ENCODE data around the gene ZNF497. TPM values are rescaled to one million over a fixed set of nuclear protein-coding genes. Genes with fewer than 3 reads are reported as not detected.

The ZNF497 gene
- total RNA-seq (1 to 10 TPM; 1.7 to 2.0 TPM), polyA plus RNA-seq (1 to 10 TPM in 1 of 2 donors, under 1 TPM in 1; 0.46 to 1.2 TPM)

DNA sequence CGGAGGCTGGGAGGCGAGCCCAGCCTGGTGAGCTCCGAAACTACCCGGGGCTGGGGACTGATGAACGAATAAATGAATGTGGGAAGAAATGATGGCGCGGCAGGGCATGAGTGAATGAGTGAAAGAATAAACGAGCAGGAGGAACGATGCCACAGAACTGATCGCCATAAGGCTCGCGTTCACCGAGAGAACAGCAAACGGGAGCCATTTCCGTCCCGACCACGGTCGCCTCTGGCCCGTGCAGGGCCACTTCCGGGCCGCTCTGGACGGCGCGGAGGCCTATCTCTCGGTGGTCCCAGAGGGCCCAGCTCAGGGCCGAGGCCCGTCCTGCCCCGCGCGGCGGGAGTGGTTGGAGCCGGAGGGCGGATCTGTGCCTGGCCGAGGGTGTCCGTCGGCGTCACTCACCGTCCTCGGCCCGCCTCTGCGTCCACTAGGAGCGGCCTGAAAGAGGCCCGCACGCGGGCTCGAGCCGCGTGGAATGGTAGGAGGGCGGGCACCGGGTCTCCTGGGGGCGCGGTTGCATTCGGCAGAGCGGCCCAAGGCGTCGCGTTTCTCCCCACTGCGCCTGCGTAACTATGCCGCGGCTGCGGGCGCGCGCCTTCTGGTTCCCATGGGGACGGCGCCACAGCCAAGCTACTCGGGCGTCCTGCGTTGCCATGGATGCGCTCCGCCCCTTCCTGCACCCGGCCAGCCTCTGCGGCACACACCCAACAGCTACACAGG is at the start of gene ZNF497:
TSS of gene ZNF497 (minus strand) at position 480 of the 723 bp plus-strand sequence. CDS start 5,116 bp downstream, outside the sequence.
- H3K27me3 ChIP-seq (ENCODE audit: insufficient read depth, low read length), result no peaks in the 10 kb centered on the region
- H3K27ac ChIP-seq (ENCODE audit: low read depth, low read length), result peak within 1 kb of the TSS; percentile 69
- no peaks in the 10 kb centered on the region for H3K9me3 Mint-ChIP-seq
- H3K27ac Mint-ChIP-seq, result peak within 1 kb of the TSS; percentile 79 to 98 (median 94)
- no peaks in the 10 kb centered on the region for H3K27me3 Mint-ChIP-seq
- H3K36me3 ChIP-seq (ENCODE audit: insufficient read depth, low read length), result no peaks in the 10 kb centered on the region
- H3K4me3 Mint-ChIP-seq, result peak within 1 kb of the TSS; percentile 90 to 98 (median 93)
- ChIA-PET POLR2A (ENCODE audit: partially characterized antibody) (interaction anchor here (0.7 to 5.5 kb wide), 27 partner anchors 8 to 973 kb away, joined by 3 to 77 read pairs (median 7); partner anchors contain the start of genes CHMP2A, ERVK3-1, RPS5 and TRIM28), CTCF (ENCODE audit: partially characterized antibody) (interaction anchor here (0.5 to 3.0 kb wide), 9 partner anchors 11 to 1258 kb away, joined by 3 to 11 read pairs (median 5); partner anchors contain the start of genes ZBTB45, ZNF544 and ZNF837)
- peaks cover 0 to 3% of the 10 kb centered on the region in 2 donors for H3K36me3 Mint-ChIP-seq
- intact Hi-C loops (cut with micrococcal nuclease), result loop anchor here (1.0 kb wide), 8 partner anchors 15 to 84 kb away; partner anchors contain the start of genes ERVK3-1, ZNF132, ZNF584 and ZNF8
- H3K4me3 ChIP-seq (ENCODE audit: low read length in 2 of 2), result peak within 1 kb of the TSS; percentile 90 to 98
- DNase-seq, result peak; percentile 95 to 96 (median 95)
- H3K4me1 Mint-ChIP-seq, result peaks cover 6 to 13% (median 9%) of the 10 kb centered on the region in 4 donors
- H3K4me1 ChIP-seq (ENCODE audit: insufficient read depth, low read length), result peaks cover 11% of the 10 kb centered on the region
- no peaks in the 10 kb centered on the region for H3K9me3 ChIP-seq (ENCODE audit: control insufficient read depth in 1 of 2, low read length in 2 of 2)

DNA sequence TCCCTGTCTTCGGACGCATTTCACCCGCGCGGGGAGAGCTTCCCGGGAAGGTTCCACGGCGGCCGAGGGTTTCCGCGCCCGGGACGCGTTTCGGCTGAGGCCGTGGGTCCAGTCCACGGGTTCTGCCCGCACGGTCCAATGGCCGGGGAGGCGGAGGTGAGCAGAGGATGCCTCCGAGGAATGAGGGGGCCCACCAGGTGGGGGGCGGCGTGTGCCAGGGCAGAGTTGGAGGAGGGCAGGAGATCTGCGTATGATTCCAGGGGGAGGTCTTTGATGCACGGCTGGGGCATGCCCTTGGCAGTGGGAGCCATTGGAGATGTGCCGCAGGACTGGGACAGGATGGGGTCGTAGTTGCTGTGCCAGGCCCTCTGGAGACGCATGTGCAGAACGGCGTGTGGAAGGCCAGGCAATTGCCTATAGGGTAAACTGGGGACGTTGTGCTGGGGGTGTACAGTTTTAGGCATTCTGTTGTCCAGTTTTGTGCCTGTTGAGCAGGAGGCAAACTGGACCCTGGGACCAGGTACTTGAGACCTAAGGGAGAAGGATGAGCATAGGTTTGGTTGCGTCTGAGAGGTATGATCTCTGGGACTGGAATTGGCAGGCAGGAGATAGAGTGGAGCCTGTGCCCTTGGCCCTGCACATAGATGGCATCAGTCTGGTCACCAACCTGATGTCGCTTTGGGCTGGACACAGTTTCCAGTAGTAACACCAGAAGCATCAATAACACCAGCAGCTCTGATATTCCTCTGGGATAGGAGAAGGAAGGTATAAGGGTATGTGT is 46.6 kb upstream of the ZNF497 start:
- no peaks in the 10 kb centered on the region for H3K9me3 ChIP-seq (ENCODE audit: control insufficient read depth in 1 of 2, low read length in 2 of 2)
- Mint-ChIP-seq H3K9me3 (no peaks in the 10 kb centered on the region), H3K27me3 (no peaks in the 10 kb centered on the region), H3K36me3 (peaks cover 0 to 10% of the 10 kb centered on the region in 2 donors), H3K4me1 (peaks cover 21 to 39% (median 33%) of the 10 kb centered on the region in 4 donors), H3K27ac (peak overlapping the region; percentile 78 to 92 (median 90)), H3K4me3 (peak overlapping the region; percentile 92 to 100 (median 96))
- H3K4me3 ChIP-seq (ENCODE audit: low read length in 2 of 2), result peak overlapping the region; percentile 19 to 94
- peak overlapping the region; percentile 77 for H3K27ac ChIP-seq (ENCODE audit: low read depth, low read length)
- ChIA-PET POLR2A (ENCODE audit: partially characterized antibody) (interaction anchor here (0.7 to 1.8 kb wide), 17 partner anchors 9 to 135 kb away, joined by 3 to 12 read pairs (median 5); partner anchors contain the start of genes ERVK3-1, RNF225, RPS5 and TRIM28), CTCF (ENCODE audit: partially characterized antibody) (interaction anchor here (1.0 to 1.6 kb wide), 5 partner anchors 36 to 172 kb away, joined by 3 to 5 read pairs (median 3); partner anchors contain the start of gene ZNF324B)
- H3K4me1 ChIP-seq (ENCODE audit: insufficient read depth, low read length), result peaks cover 25% of the 10 kb centered on the region
- H3K36me3 ChIP-seq (ENCODE audit: insufficient read depth, low read length), result no peaks in the 10 kb centered on the region
- intact Hi-C loops (cut with micrococcal nuclease), result loop anchor here (2.0 kb wide), 3 partner anchors 82 to 226 kb away; partner anchors contain the start of genes ZNF274, ZNF8 and ZSCAN22
- no peak for DNase-seq
- H3K27me3 ChIP-seq (ENCODE audit: insufficient read depth, low read length), result no peaks in the 10 kb centered on the region

DNA sequence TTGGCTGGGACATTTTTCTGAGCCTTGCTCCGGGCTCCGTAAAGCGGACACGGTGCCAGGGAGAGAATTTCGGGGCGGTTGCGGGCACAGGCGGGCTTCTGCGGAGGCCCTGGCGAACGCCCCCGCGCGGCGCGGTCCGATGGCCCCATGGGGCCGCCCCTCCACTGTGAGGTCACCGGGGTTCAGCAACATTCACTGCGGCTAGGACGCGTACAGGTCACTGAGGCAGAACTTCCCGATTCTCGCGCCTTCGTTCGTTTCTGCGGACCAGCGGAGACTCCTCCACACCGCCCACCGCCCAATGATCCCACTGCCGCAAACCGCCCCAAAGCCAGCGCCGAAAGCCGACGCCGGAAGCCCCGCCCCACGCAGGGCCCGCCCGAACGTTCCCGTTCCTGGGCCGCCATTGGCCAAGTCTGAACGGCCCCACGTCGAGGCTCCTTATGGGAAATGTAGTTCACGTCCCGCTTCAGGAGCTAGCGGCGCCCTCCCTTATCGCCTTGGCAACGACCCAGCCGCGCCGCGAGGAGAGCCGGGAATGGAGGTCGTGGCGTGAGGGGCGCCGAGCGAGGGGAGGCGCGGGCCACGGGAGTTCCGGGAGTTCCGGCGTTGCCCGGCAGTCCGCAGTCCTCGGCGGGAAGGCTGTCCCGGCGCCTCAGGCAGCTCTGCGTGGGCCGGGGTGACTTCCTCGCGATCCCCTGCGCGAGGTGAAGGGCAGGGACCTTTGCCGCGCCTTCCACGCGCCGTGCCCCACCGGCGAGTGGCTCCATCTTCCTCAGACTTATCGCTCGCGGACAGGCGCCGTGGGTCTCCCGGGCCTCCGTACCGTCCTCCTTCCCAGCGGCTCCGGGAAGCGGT is 45.8 kb upstream of the ZNF497 start, which contains the start of gene ZNF584:
TSS of gene ZNF584 (plus strand) at position 498 of the 858 bp plus-strand sequence. CDS start 499 bp downstream, outside the sequence.
- POLR2A ChIA-PET (ENCODE audit: partially characterized antibody), result interaction anchor here (0.7 to 1.8 kb wide), 17 partner anchors 8 to 136 kb away, joined by 3 to 12 read pairs (median 5); partner anchors contain the start of genes ERVK3-1, RNF225, RPS5 and TRIM28
- H3K27me3 Mint-ChIP-seq, result no peaks in the 10 kb centered on the region
- CTCF ChIA-PET (ENCODE audit: partially characterized antibody), result interaction anchor here (1.0 to 1.6 kb wide), 5 partner anchors 35 to 173 kb away, joined by 3 to 5 read pairs (median 3); partner anchors contain the start of gene ZNF324B
- Histone ChIP-seq H3K27ac (ENCODE audit: low read depth, low read length) (peak within 1 kb of the TSS; percentile 77), H3K9me3 (ENCODE audit: control insufficient read depth in 1 of 2, low read length in 2 of 2) (no peaks in the 10 kb centered on the region), H3K4me1 (ENCODE audit: insufficient read depth, low read length) (peaks cover 25% of the 10 kb centered on the region), H3K36me3 (ENCODE audit: insufficient read depth, low read length) (no peaks in the 10 kb centered on the region), H3K4me3 (ENCODE audit: low read length in 2 of 2) (peak within 1 kb of the TSS; percentile 71 to 94), H3K27me3 (ENCODE audit: insufficient read depth, low read length) (no peaks in the 10 kb centered on the region)
- peak within 1 kb of the TSS; percentile 91 to 98 (median 95) for H3K27ac Mint-ChIP-seq
- H3K36me3 Mint-ChIP-seq, result peaks cover 0 to 10% of the 10 kb centered on the region in 2 donors
- H3K4me1 Mint-ChIP-seq, result peaks cover 21 to 39% (median 33%) of the 10 kb centered on the region in 4 donors
- peak; percentile 93 to 94 (median 93) for DNase-seq
- peak within 1 kb of the TSS; percentile 92 to 100 (median 96) for H3K4me3 Mint-ChIP-seq
- no peaks in the 10 kb centered on the region for H3K9me3 Mint-ChIP-seq
- intact Hi-C loops (cut with micrococcal nuclease), result loop anchor here (1.0 to 2.0 kb wide), 11 partner anchors 21 to 226 kb away; partner anchors contain the start of genes ERVK3-1, MZF1, RPS5 and ZNF132

DNA sequence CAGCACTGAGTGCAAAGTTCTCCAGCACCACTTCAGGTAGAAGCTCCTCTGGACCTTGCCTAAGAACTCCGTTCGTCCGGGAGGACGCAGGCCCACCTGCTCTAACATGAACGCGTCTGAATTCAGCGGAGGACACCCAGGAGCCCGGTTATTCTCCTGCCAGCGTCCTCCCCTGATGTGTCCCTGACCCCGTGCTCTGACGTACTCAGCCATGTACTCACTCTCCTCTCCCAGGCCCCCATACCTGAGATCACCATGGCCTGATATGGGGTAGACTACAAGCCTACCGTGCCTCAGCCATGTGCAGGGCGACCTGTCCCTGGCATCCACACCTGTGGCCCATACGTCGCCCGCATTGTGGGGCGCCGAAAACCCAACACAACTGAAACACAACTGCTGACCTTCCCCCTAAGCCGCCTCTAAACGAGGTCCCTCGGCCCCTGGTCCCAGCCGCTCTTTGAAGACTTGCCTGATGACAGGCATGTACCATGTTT is 45.2 kb upstream of the ZNF497 start:
- Mint-ChIP-seq H3K27ac (peak overlapping the region; percentile 85 to 98 (median 95)), H3K27me3 (no peaks in the 10 kb centered on the region), H3K36me3 (peaks cover 0 to 10% of the 10 kb centered on the region in 2 donors), H3K4me1 (peaks cover 21 to 39% (median 33%) of the 10 kb centered on the region in 4 donors), H3K9me3 (no peaks in the 10 kb centered on the region), H3K4me3 (peak overlapping the region; percentile 92 to 100 (median 96))
- CTCF ChIA-PET (ENCODE audit: partially characterized antibody), result interaction anchor here (1.0 to 1.6 kb wide), 3 partner anchors 34 to 173 kb away, joined by 3 read pairs; no protein-coding TSS in a partner anchor
- Histone ChIP-seq H3K4me1 (ENCODE audit: insufficient read depth, low read length) (peaks cover 26% of the 10 kb centered on the region), H3K9me3 (ENCODE audit: control insufficient read depth in 1 of 2, low read length in 2 of 2) (no peaks in the 10 kb centered on the region), H3K36me3 (ENCODE audit: insufficient read depth, low read length) (no peaks in the 10 kb centered on the region), H3K27ac (ENCODE audit: low read depth, low read length) (peak overlapping the region; percentile 77), H3K27me3 (ENCODE audit: insufficient read depth, low read length) (no peaks in the 10 kb centered on the region), H3K4me3 (ENCODE audit: low read length in 2 of 2) (peak overlapping the region; percentile 71 to 94)
- DNase-seq, result no peak
- POLR2A ChIA-PET (ENCODE audit: partially characterized antibody), result interaction anchor here (1.0 to 1.7 kb wide), 9 partner anchors 22 to 112 kb away, joined by 4 to 12 read pairs (median 7); partner anchors contain the start of genes ZBTB45, ZNF132, ZNF497 and ZNF837
- intact Hi-C loops (cut with micrococcal nuclease), result loop anchor here (1.0 to 2.0 kb wide), 11 partner anchors 20 to 225 kb away; partner anchors contain the start of genes ERVK3-1, MZF1, RPS5 and ZNF132

DNA sequence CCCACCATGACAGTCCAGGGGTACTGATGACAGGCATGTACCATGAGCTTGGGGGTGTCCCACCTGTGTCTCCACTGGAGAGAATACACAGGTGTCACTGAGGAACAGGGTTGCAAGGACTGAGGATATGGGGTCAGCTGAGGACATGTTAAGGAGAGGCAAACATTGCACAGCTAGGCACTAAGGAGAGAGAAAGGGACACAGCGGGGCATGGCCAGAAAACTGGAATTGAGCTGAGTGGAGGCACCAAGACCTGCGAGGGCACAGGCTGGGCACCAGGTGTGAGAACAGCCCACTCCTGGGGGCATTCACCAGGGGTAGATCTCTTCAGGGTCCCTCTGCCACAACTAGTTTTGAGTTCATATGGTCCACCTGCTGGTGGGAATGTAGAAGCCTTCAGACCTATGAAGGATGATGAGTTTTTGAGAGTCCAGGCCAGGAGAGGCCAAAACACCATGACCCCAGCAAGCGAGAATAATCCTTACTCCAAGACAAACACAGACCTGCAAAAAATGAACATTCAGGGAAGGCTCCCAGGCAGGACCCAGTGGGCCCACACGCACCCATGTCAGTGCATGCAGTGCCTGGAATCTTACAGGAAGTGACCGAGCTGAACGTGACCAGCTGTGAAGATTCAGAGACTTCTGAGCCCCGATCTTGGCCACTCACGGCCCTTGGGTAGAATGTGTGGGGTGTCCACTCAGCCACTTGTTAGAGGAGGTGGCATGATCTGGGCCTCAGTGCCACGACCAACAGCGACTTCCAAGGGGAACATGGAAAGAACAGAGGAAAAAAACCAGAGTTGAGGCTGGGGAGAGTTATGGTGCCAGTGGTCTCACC is 44.5 kb upstream of the ZNF497 start:
- no peak overlapping the region for H3K27ac ChIP-seq (ENCODE audit: low read depth, low read length)
- intact Hi-C loops (cut with micrococcal nuclease), result no loop called here
- H3K27me3 ChIP-seq (ENCODE audit: insufficient read depth, low read length), result no peaks in the 10 kb centered on the region
- peak overlapping the region; percentile 71 to 94 for H3K4me3 ChIP-seq (ENCODE audit: low read length in 2 of 2)
- H3K27ac Mint-ChIP-seq, result peak overlapping the region; percentile 86 to 98 (median 94)
- H3K4me1 Mint-ChIP-seq, result peaks cover 19 to 39% (median 32%) of the 10 kb centered on the region in 4 donors
- CTCF ChIA-PET (ENCODE audit: partially characterized antibody), result no interaction called here
- H3K36me3 ChIP-seq (ENCODE audit: insufficient read depth, low read length), result no peaks in the 10 kb centered on the region
- peaks cover 0 to 7% of the 10 kb centered on the region in 2 donors for H3K36me3 Mint-ChIP-seq
- DNase-seq, result no peak
- H3K4me1 ChIP-seq (ENCODE audit: insufficient read depth, low read length), result peaks cover 31% of the 10 kb centered on the region
- H3K9me3 Mint-ChIP-seq, result no peaks in the 10 kb centered on the region
- POLR2A ChIA-PET (ENCODE audit: partially characterized antibody), result interaction anchor here (1.3 to 1.7 kb wide), 3 partner anchors 20 to 60 kb away, joined by 4 to 7 read pairs (median 5); partner anchors contain the start of genes RPS5 and ZNF132
- no peaks in the 10 kb centered on the region for H3K9me3 ChIP-seq (ENCODE audit: control insufficient read depth in 1 of 2, low read length in 2 of 2)
- no peaks in the 10 kb centered on the region for H3K27me3 Mint-ChIP-seq
- H3K4me3 Mint-ChIP-seq, result peak overlapping the region; percentile 92 to 100 (median 96)

All from CD4-positive, alpha-beta memory T cell (primary cell).